Right lobe of liver (tissue), 6 donors: ENCODE results near the gene LELP1. TPM values are rescaled to one million over a fixed set of nuclear protein-coding genes. Genes with fewer than 3 reads are reported as not detected.

Experiments
- ATAC-seq, 4 donors: fragments of 200-7000 bp; cut with Tn5 transposase; one replicate each; pipeline ENCODE4 v1.9.1; 2020; ENCODE audit warnings: mild to moderate bottlenecking in 4 of 4, moderate library complexity in 4 of 4
- DNase-seq, 3 donors: peaks; one replicate each; pipeline ENCODE4 v3.0.0-alpha.2; 2020
- H3K27ac ChIP-seq, 3 donors: fragments of 200-600 bp; one replicate each; pipeline ENCODE4 v1.8.0; 2022
- H3K27me3 ChIP-seq, 2 donors: fragments of 200-600 bp; one replicate each; pipeline ENCODE4 v1.8.0; 2022
- H3K36me3 ChIP-seq, 4 donors: fragments of 200-600 bp; sonication (generic) in 1 of 4; one replicate each; pipeline versions ENCODE4 v1.5.1 to v1.8.0; 2017 to 2022; ENCODE audit warnings: control low read depth in 1 of 4
- H3K4me1 ChIP-seq, 4 donors: fragments of 200-600 bp; sonication (generic) in 1 of 4; one replicate each; pipeline versions ENCODE4 v1.5.1 to v1.8.0; 2017 to 2022; ENCODE audit warnings: control low read depth in 1 of 4
- H3K4me3 ChIP-seq, 3 donors: fragments of 200-600 bp; one replicate each; pipeline ENCODE4 v1.8.0; 2022
- H3K9me3 ChIP-seq, 4 donors: fragments of 200-600 bp; sonication (generic) in 1 of 4; one replicate each; pipeline versions ENCODE4 v1.5.1 to v1.8.0; 2017 to 2022; ENCODE audit warnings: control low read depth in 1 of 4
- POLR2A ChIP-seq: fragments of 450-650 bp; IDR thresholded peaks from one replicate; pipeline ENCODE4 v1.6.1; 2017; ENCODE audit warnings: antibody characterized with exemption, mild to moderate bottlenecking
- WGBS: methylation state at CpG from one replicate; pipeline ENCODE4 v1.1.6; 2018; ENCODE audit warnings: low coverage, low lambda C conversion rate; ENCODE audit not compliant: insufficient coverage; ENCODE audit errors: missing lambda C conversion rate; 5-methylcytosine and 5-hydroxymethylcytosine counted together
- intact Hi-C, 2 donors: fragments of 100-400 bp; cut with DNase I; formaldehyde crosslinking; loops; one replicate each; pipeline versions ENCODE4 v1.11.2 to v1.14.1; 2022
- total RNA-seq, 6 experiments: library from RNA; depleted of rRNA in 2 of 6; stranded (reverse); fragments of >200 nt in 2 of 6; fragmentation: NEBNext Ultra II Directional in 3 of 6; extraction: Animal tissue kit (Norgen Biotek cat#: 25700) in 3 of 6; gene quantifications; one replicate each; pipeline versions ENCODE4 v1.1.0 to v1.2.4, GENCODE V29; 2016 to 2023
- TF ChIP-seq, protein P1 (sequence below), 4 donors: fragments of 200-600 bp in 3 of 4; fragments of 450-650 bp in 1 of 4; IDR thresholded peaks; one replicate each; pipeline versions ENCODE4 v1.5.1 to v1.8.0; 2016 to 2022; ENCODE audit warnings: antibody characterized with exemption in 4 of 4, mild to moderate bottlenecking in 2 of 4
- donor health status: DM: no; HTN: yes; CAD: no.
- donor health status: DM: no; HTN: no; CAD: no.
- donor health status: DM: no; HTN: no; CAD: no.
- donor health status: DM: no; HTN: yes; CAD: no.
- donor health status: DM: no; HTN: yes; CAD: no.

The LELP1 gene
- total RNA-seq, 6 experiments from 2014 or later, result not detected

DNA sequence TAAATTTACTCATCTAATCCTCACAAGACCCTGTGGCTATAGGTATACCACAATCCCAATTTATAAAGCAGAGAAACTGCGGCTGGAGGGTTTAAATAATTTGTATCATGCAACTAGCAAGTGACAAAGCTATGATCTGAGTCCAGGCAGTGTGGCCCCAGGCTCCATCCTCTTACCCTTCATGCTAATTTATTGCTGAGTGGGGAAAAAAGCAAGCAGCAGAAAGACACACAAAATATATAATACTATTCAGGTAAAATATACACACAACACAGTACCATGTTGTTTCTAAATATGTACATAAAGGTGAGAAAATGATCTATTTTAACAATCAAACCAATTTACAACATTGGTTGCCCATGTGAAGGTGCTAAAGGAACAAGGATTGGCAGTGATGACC, 38.9 kb downstream of the LELP1 start:
- WGBS, result 40% methylated on average over 1 of the region's 1 CpG
- intact Hi-C loops, result no loop called here
- Histone ChIP-seq H3K4me3 (no peak overlapping the region), H3K36me3 (no peaks in the 10 kb centered on the region), H3K27me3 (peaks cover 0 to 3% of the 10 kb centered on the region in 2 donors), H3K4me1 (no peaks in the 10 kb centered on the region), H3K27ac (no peak overlapping the region), H3K9me3 (no peaks in the 10 kb centered on the region)
- no peak for ATAC-seq
- TF ChIP-seq POLR2A, result no peak
- DNase-seq, result no peak

DNA sequence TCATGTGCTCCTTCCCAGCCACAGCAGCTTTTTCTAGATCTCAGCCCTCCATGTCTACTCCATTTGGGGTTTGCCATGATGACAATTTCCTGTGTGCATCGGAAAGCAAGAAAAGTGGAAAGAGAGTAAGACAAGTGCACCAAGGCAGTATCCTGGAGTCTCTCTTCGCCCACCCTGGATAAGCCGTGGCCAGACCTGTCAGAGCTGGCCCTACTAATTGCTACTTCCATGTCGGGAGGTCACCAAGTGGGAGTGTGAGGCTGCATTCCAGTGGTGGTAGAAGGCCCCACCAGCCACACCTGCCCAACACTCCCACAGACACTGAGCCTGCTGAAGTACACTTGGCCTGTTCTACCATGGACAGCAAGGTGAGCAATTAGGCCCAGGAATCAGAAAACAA, 42.2 kb downstream of the LELP1 start:
- 81% methylated on average over 3 of the region's 4 CpGs for WGBS
- H3K9me3 ChIP-seq, result no peaks in the 10 kb centered on the region
- intact Hi-C loops, result no loop called here
- H3K4me3 ChIP-seq, result no peak overlapping the region
- no peak overlapping the region for H3K27ac ChIP-seq
- no peaks in the 10 kb centered on the region for H3K4me1 ChIP-seq
- TF ChIP-seq, protein P1, sequence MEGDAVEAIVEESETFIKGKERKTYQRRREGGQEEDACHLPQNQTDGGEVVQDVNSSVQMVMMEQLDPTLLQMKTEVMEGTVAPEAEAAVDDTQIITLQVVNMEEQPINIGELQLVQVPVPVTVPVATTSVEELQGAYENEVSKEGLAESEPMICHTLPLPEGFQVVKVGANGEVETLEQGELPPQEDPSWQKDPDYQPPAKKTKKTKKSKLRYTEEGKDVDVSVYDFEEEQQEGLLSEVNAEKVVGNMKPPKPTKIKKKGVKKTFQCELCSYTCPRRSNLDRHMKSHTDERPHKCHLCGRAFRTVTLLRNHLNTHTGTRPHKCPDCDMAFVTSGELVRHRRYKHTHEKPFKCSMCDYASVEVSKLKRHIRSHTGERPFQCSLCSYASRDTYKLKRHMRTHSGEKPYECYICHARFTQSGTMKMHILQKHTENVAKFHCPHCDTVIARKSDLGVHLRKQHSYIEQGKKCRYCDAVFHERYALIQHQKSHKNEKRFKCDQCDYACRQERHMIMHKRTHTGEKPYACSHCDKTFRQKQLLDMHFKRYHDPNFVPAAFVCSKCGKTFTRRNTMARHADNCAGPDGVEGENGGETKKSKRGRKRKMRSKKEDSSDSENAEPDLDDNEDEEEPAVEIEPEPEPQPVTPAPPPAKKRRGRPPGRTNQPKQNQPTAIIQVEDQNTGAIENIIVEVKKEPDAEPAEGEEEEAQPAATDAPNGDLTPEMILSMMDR (IDR thresholded peaks at IDR 0.05), result no peak
- no peak for TF ChIP-seq POLR2A
- no peaks in the 10 kb centered on the region for H3K27me3 ChIP-seq
- ATAC-seq, result no peak
- DNase-seq, result no peak
- no peaks in the 10 kb centered on the region for H3K36me3 ChIP-seq

DNA sequence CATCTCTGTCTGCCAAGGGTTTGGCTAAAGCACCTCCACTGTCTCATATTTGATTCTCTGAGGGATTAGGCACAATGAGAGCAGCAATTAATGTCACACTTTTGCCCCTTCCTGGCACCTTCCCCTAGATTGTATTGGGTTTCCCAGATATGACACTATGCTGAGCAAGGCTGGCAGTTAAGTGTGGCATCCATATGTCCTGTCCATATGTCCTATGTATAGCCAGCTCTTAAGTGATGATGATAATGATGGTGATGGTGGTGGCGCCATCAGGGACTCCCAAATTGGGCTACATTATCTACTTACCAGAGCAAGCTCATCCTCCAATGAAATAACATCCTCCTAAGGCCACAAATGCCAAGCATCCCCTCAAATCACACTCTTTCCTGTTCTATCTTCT, 42.8 kb downstream of the LELP1 start:
- no peaks in the 10 kb centered on the region for H3K36me3 ChIP-seq
- WGBS, result 20% methylated on average over 1 of the region's 1 CpG
- no peaks in the 10 kb centered on the region for H3K4me1 ChIP-seq
- DNase-seq (no peak), ATAC-seq (no peak)
- no peak overlapping the region for H3K4me3 ChIP-seq
- H3K9me3 ChIP-seq, result no peaks in the 10 kb centered on the region
- intact Hi-C loops, result no loop called here
- no peaks in the 10 kb centered on the region for H3K27me3 ChIP-seq
- H3K27ac ChIP-seq, result no peak overlapping the region
- no peak for TF ChIP-seq POLR2A
- TF ChIP-seq, protein P1 (IDR thresholded peaks at IDR 0.05), result no peak

DNA sequence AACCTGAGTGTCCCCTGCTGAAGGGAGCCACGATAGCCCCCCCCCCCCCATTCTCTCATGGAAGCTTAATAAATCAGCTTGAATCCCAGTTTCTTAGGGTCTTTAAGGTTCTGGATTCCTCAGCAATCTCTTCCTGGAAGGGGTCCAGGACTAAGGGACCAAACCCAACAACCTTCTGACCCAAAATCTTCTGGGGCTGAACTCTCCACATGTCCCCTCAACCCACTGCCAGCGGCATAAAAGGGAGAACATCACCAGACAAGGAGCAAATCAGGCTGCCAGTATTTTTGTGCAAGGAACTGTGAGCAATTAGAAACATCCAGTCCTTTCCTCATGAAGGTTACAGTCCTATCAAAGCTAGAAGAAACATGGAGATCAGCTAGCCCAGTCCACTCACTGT, 43.6 kb downstream of the LELP1 start:
- H3K27me3 ChIP-seq, result no peaks in the 10 kb centered on the region
- TF ChIP-seq, protein P1 (IDR thresholded peaks at IDR 0.05), result no peak
- TF ChIP-seq POLR2A, result no peak
- no peaks in the 10 kb centered on the region for H3K4me1 ChIP-seq
- WGBS, result 24% methylated on average over 2 of the region's 2 CpGs
- H3K36me3 ChIP-seq, result no peaks in the 10 kb centered on the region
- H3K4me3 ChIP-seq, result no peak overlapping the region
- H3K27ac ChIP-seq, result no peak overlapping the region
- intact Hi-C loops, result no loop called here
- no peak for ATAC-seq
- no peaks in the 10 kb centered on the region for H3K9me3 ChIP-seq
- no peak for DNase-seq

DNA sequence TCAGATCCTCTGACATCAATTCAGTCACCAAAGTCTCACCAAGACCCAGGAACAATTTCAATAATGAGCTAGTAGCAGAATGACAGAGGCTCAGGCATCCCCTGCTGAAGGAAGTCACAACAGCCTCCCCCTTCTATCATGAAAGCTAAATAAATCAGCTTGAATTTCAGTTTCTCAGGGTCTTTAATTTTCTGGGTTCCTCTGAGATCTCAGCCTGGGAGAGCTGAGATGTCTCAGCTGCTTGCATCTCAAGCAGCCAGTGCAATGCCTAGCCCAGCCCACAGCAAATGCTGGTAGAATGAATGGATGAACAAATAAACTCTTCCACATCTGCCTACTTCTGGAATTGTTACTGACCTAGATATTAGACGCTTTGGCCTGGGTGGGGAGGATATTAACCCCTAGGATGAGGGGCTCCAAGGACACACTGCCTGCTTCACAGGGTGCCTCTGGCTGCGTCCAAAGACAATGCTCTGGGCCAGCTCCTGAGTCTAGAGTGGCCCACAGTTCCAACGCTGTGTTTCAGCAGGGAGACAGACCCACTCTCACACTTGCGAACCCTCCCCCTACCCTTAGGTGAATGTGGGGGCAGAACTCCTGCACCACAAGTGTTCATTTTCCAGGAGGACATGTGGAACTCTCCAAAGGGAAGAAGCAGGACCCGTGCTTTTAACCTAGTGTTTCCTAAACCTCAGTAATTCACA, 45.1 kb downstream of the LELP1 start:
- Histone ChIP-seq H3K36me3 (no peaks in the 10 kb centered on the region), H3K4me1 (no peaks in the 10 kb centered on the region), H3K27ac (no peak overlapping the region), H3K4me3 (no peak overlapping the region), H3K9me3 (no peaks in the 10 kb centered on the region), H3K27me3 (no peaks in the 10 kb centered on the region)
- intact Hi-C loops, result no loop called here
- WGBS, result 51% methylated on average over 5 of the region's 5 CpGs
- ATAC-seq (no peak), DNase-seq (no peak)
- TF ChIP-seq POLR2A, result no peak
- TF ChIP-seq, protein P1 (IDR thresholded peaks at IDR 0.05), result no peak
